Breast epithelium (tissue), 4 donors: ENCODE results near the gene SRRM3. TPM values are rescaled to one million over a fixed set of nuclear protein-coding genes. Genes with fewer than 3 reads are reported as not detected.

Experiments used
- DNase-seq, 2 donors: peaks; one replicate each; pipeline ENCODE4 v3.0.0-alpha.2; 2019; ENCODE audit warnings: low spot score in 2 of 2
- H3K27ac ChIP-seq, 2 donors: fragments of 200-600 bp; sonication (generic) in 1 of 2; one replicate each; pipeline ENCODE4 v1.5.1; 2016 to 2019; ENCODE audit warnings: mild to moderate bottlenecking in 1 of 2
- H3K27me3 ChIP-seq, 2 donors: fragments of 200-600 bp; sonication (generic) in 1 of 2; one replicate each; pipeline versions ENCODE4 v1.5.1 to v1.6.0; 2017 to 2019; ENCODE audit warnings: control low read depth in 1 of 2, mild to moderate bottlenecking in 1 of 2
- H3K36me3 ChIP-seq: fragments of 200-600 bp; one replicate; pipeline ENCODE4 v1.5.1; 2019
- H3K4me1 ChIP-seq, 2 donors: fragments of 200-600 bp; sonication (generic); one replicate each; pipeline ENCODE4 v1.5.1; 2016 to 2019; ENCODE audit warnings: control low read depth in 1 of 2
- H3K4me3 ChIP-seq, 3 donors: fragments of 200-600 bp; sonication (generic); 1 replicate in 2 of 3; 2 replicates in 1 of 3; pipeline ENCODE4 v1.5.1; 2016 to 2019; ENCODE audit warnings: mild to moderate bottlenecking in 3 of 3, moderate library complexity in 2 of 3
- H3K9me3 ChIP-seq, 2 donors: fragments of 200-600 bp; sonication (generic) in 1 of 2; one replicate each; pipeline ENCODE4 v1.5.1; 2016 to 2019; ENCODE audit warnings: control low read depth in 1 of 2
- CTCF ChIP-seq, 3 donors: fragments of 450-650 bp; IDR thresholded peaks; one replicate each; pipeline ENCODE4 v1.5.1; 2016 to 2017; ENCODE audit warnings: antibody characterized with exemption in 3 of 3, mild to moderate bottlenecking in 3 of 3, moderate library complexity in 3 of 3
- POLR2A ChIP-seq: fragments of 450-650 bp; IDR thresholded peaks from one replicate; pipeline ENCODE4 v1.6.1; 2016; ENCODE audit warnings: antibody characterized with exemption, mild to moderate bottlenecking, moderate library complexity
- POLR2AphosphoS5 ChIP-seq, 3 donors: sonication (generic); formaldehyde crosslinking; IDR thresholded peaks; one replicate each; pipeline ENCODE4 v1.6.1; 2017; ENCODE audit warnings: antibody characterized with exemption in 3 of 3
- intact Hi-C: fragments of 100-400 bp; cut with DNase I; formaldehyde crosslinking; loops from one replicate; pipeline ENCODE4 v1.15.1; 2023; ENCODE audit warnings: low total_unique reads
- total RNA-seq, 3 donors: library from RNA; depleted of rRNA; stranded (reverse); fragments of >200 nt; gene quantifications; one replicate each; pipeline ENCODE4 v1.1.0, GENCODE V29; 2016

The SRRM3 gene
- total RNA-seq, 3 donors from 2014 or later: 3.4 to 7.9 (median 3.4) TPM

- H3K4me1 ChIP-seq: no peaks in the 10 kb centered on the region
- no peaks in the 10 kb centered on the region for H3K36me3 ChIP-seq
- no peaks in the 10 kb centered on the region for H3K27me3 ChIP-seq
- DNase-seq: no peak
- no peaks in the 10 kb centered on the region for H3K9me3 ChIP-seq
- H3K4me3 ChIP-seq: no peak overlapping the region
- no peak overlapping the region for H3K27ac ChIP-seq
- TF ChIP-seq POLR2A: no peak
- no peak for TF ChIP-seq POLR2AphosphoS5 (IDR thresholded peaks at IDR 0.05)
- no peak for TF ChIP-seq CTCF (IDR thresholded peaks at IDR 0.05)
- intact Hi-C loops: no loop called here
Measured at GRCh38 chr7:76244781-76245391, 43.2 kb downstream of the SRRM3 start.

GRCh38 chr7:76246804-76247389 is 45.2 kb downstream of the SRRM3 start:
- intact Hi-C loops: no loop called here
- Histone ChIP-seq H3K27me3 (no peaks in the 10 kb centered on the region), H3K36me3 (no peaks in the 10 kb centered on the region), H3K4me1 (no peaks in the 10 kb centered on the region), H3K27ac (no peak overlapping the region), H3K4me3 (no peak overlapping the region), H3K9me3 (no peaks in the 10 kb centered on the region)
- DNase-seq: no peak
- TF ChIP-seq POLR2AphosphoS5 (IDR thresholded peaks at IDR 0.05) (no peak), POLR2A (no peak), CTCF (IDR thresholded peaks at IDR 0.05) (no peak)

GRCh38 chr7:76247938-76248337 is 46.2 kb downstream of the SRRM3 start:
- Histone ChIP-seq H3K4me3 (no peak overlapping the region), H3K36me3 (no peaks in the 10 kb centered on the region), H3K9me3 (no peaks in the 10 kb centered on the region), H3K27me3 (no peaks in the 10 kb centered on the region), H3K4me1 (no peaks in the 10 kb centered on the region), H3K27ac (no peak overlapping the region)
- DNase-seq: no peak
- intact Hi-C loops: no loop called here
- TF ChIP-seq CTCF (IDR thresholded peaks at IDR 0.05): no peak
- no peak for TF ChIP-seq POLR2A
- no peak for TF ChIP-seq POLR2AphosphoS5 (IDR thresholded peaks at IDR 0.05)

GRCh38 chr7:76252021-76252420 is 50.3 kb downstream of the SRRM3 start:
- TF ChIP-seq CTCF (IDR thresholded peaks at IDR 0.05): no peak
- TF ChIP-seq POLR2AphosphoS5 (IDR thresholded peaks at IDR 0.05): no peak
- TF ChIP-seq POLR2A: no peak
- Histone ChIP-seq H3K9me3 (no peaks in the 10 kb centered on the region), H3K27ac (no peak overlapping the region), H3K27me3 (no peaks in the 10 kb centered on the region), H3K4me1 (no peaks in the 10 kb centered on the region), H3K4me3 (no peak overlapping the region), H3K36me3 (no peaks in the 10 kb centered on the region)
- intact Hi-C loops: no loop called here
- DNase-seq: no peak

- DNase-seq: no peak
- TF ChIP-seq CTCF (IDR thresholded peaks at IDR 0.05) (no peak), POLR2A (no peak), POLR2AphosphoS5 (IDR thresholded peaks at IDR 0.05) (no peak)
- intact Hi-C loops: no loop called here
- Histone ChIP-seq H3K27ac (no peak overlapping the region), H3K4me1 (no peaks in the 10 kb centered on the region), H3K9me3 (no peaks in the 10 kb centered on the region), H3K36me3 (no peaks in the 10 kb centered on the region), H3K4me3 (no peak overlapping the region), H3K27me3 (peaks cover under 1 to 10% of the 10 kb centered on the region in 2 donors)
Measured at GRCh38 chr7:76254781-76255180, 53.1 kb downstream of the SRRM3 start.
